ENCODE measurements around the gene LGR4. TPM values are rescaled to one million over a fixed set of nuclear protein-coding genes. Genes with fewer than 3 reads are reported as not detected.

LGR4 gene
- total RNA-seq, 1 experiment from 2014 or later, result 99.2 TPM

GRCh38 chr11:27352781-27353180, 119.8 kb downstream of the LGR4 start:
- Mint-ChIP-seq H3K9me3 (no peaks in the 10 kb centered on the region; a peak in 1 of 5 replicates), H3K4me3 (no peak overlapping the region), H3K27ac (peak overlapping the region in 1 of 3 experiments; percentile 7; a peak in 1 of 7 replicates), H3K4me1 (peaks cover 57 to 61% of the 10 kb centered on the region in 2 experiments), H3K27me3 (ENCODE audit: low read depth) (no peaks in the 10 kb centered on the region), H3K36me3 (ENCODE audit: insufficient read depth in 1 of 3, low read depth in 3 of 3) (peaks cover 0 to 23% (median 20%) of the 10 kb centered on the region in 3 experiments; a peak in 6 of 7 replicates)
- Histone ChIP-seq H3K23ac (ENCODE audit: insufficient read length, low read depth, low read length) (no peak overlapping the region), H4K91ac (ENCODE audit: insufficient read length, low read depth, low read length) (no peak overlapping the region), H2BK15ac (ENCODE audit: low read depth, low read length) (no peak overlapping the region), H3K4ac (ENCODE audit: low read depth, low read length) (no peak overlapping the region), H3K14ac (ENCODE audit: insufficient read depth, low read length) (no peak overlapping the region), H3K23me2 (ENCODE audit: insufficient read length, low read depth, low read length, poor library complexity, severe bottlenecking) (no peaks in the 10 kb centered on the region), H3K18ac (ENCODE audit: insufficient read length, low read depth, low read length) (no peak overlapping the region), H3K9ac (ENCODE audit: extremely low read depth, insufficient read length, low read length) (no peak overlapping the region), H2BK120ac (ENCODE audit: low read depth, low read length, poor library complexity, severe bottlenecking) (no peak overlapping the region), H2BK20ac (ENCODE audit: low read depth, low read length, poor library complexity, severe bottlenecking) (no peak overlapping the region), H3K79me1 (ENCODE audit: insufficient read depth, low read depth, low read length, poor library complexity, severe bottlenecking) (no peaks in the 10 kb centered on the region), H4K5ac (ENCODE audit: insufficient read length, low read depth, low read length) (no peak overlapping the region), H3K79me2 (ENCODE audit: insufficient read depth, low read length) (no peaks in the 10 kb centered on the region), H2AFZ (ENCODE audit: low read length) (no peak overlapping the region), H3T11ph (ENCODE audit: low read length) (no peak overlapping the region), H3K4me2 (ENCODE audit: insufficient read depth, insufficient read length, low read length) (no peak overlapping the region), H2AK5ac (ENCODE audit: insufficient read length, low read length) (no peak overlapping the region), H3K27ac (ENCODE audit: insufficient read length, low read depth, low read length) (no peak overlapping the region), H2BK12ac (ENCODE audit: insufficient read length, low read depth, low read length) (no peak overlapping the region), H3K9me3 (ENCODE audit: control insufficient read depth, low read depth, low read length) (no peaks in the 10 kb centered on the region), H3K4me1 (ENCODE audit: insufficient read depth, low read length) (peaks cover 4% of the 10 kb centered on the region), H4K20me1 (ENCODE audit: control insufficient read depth, insufficient read depth, insufficient read length) (no peaks in the 10 kb centered on the region), H3K56ac (ENCODE audit: insufficient read length, low read depth, low read length) (no peak overlapping the region), H2BK5ac (ENCODE audit: insufficient read length, low read length) (no peak overlapping the region), H4K8ac (replicated peaks; ENCODE audit: insufficient read length, low read depth, low read length) (no peak overlapping the region), H3K27me3 (ENCODE audit: insufficient read depth, low read length) (no peaks in the 10 kb centered on the region)
- DNase-seq, result no peak
- TF ChIP-seq, protein P1, sequence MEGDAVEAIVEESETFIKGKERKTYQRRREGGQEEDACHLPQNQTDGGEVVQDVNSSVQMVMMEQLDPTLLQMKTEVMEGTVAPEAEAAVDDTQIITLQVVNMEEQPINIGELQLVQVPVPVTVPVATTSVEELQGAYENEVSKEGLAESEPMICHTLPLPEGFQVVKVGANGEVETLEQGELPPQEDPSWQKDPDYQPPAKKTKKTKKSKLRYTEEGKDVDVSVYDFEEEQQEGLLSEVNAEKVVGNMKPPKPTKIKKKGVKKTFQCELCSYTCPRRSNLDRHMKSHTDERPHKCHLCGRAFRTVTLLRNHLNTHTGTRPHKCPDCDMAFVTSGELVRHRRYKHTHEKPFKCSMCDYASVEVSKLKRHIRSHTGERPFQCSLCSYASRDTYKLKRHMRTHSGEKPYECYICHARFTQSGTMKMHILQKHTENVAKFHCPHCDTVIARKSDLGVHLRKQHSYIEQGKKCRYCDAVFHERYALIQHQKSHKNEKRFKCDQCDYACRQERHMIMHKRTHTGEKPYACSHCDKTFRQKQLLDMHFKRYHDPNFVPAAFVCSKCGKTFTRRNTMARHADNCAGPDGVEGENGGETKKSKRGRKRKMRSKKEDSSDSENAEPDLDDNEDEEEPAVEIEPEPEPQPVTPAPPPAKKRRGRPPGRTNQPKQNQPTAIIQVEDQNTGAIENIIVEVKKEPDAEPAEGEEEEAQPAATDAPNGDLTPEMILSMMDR (conservative IDR thresholded peaks at IDR 0.05), result no peak
- no CpG with 5 or more reads among the region's 2 CpGs for WGBS (ENCODE audit: extremely low coverage, insufficient read length, low lambda C conversion rate)

Data from H9 (cell line).